Choroid plexus epithelial cell (primary cell): Measurements from ENCODE around the gene GNA12.
"Not testable (repeated sequence)": the region's sequence is repeated elsewhere in the genome, so short reads cannot be mapped to it uniquely, and the experiment has no call there.

Experiments used
- DNase-seq: peaks from one replicate; pipeline ENCODE4 v3.0.0-alpha.2; 2010; ENCODE audit warnings: low read depth
- H3K4me3 ChIP-seq: 2 replicates; pipeline ENCODE4 v1.5.1; 2011; ENCODE audit warnings: low read depth, mild to moderate bottlenecking, control low read depth, low read length, moderate library complexity
- CTCF ChIP-seq: conservative IDR thresholded peaks from 2 replicates; pipeline ENCODE4 v1.5.1; 2011; ENCODE audit warnings: low read depth, mild to moderate bottlenecking, control low read depth, inconsistent platforms, low read length, moderate library complexity

The GNA12 gene

DNA sequence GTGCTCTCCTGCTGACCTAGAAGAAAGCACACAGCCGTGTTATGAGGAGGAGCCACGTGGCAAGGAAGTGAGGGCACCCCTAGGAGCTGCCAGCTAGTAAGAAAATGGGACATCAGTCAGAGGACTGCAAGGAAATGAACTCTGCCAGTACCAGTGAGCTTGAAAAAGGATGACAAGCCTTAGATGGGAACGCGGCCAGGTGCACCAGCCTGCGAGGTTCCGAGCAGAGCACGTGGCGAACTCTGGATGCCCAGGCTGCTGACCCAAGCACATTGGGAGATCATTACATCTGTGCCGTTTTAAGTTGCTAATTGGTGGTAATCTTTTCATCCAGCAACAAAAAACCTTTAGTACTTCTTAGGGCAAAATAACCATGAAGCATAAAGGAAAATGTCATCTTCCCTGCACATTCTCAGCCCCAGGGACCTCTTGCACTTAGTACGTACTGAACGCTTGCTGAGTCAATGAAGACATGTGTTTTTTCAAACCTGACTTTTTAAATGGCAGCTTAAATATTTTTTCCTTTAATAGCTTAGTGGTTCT, 86.7 kb downstream of the GNA12 start:
- TF ChIP-seq CTCF, result no peak

DNA sequence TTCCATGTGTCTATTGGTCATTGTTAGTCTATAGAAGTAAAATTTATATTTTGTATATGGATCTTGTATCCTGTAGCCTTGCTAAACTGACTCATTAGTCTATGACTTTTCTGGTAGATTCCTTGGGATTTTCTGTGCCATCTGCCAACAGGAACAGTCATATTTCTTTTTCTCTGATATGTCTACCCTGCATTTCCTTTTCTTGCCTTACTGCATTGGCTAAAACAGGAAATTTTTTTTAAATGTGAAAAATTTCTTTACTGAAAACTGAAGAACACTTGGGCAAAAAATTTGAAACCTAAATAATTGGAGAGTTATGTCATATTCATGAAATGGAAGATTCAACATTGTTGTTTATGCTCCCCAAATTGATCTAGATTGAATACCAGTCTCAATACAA, 88.6 kb downstream of the GNA12 start:
- DNase-seq, result no peak
- no peak overlapping the region for H3K4me3 ChIP-seq
- TF ChIP-seq CTCF, result no peak

More for the DNA sequence above, 86.7 kb downstream of the GNA12 start:
- no peak overlapping the region for H3K4me3 ChIP-seq
- DNase-seq, result peak; percentile 32

- no peak for TF ChIP-seq CTCF
- no peak overlapping the region for H3K4me3 ChIP-seq
- no peak for DNase-seq
Measured at GRCh38 chr7:2754912-2755311, 89.2 kb downstream of the GNA12 start.

DNA sequence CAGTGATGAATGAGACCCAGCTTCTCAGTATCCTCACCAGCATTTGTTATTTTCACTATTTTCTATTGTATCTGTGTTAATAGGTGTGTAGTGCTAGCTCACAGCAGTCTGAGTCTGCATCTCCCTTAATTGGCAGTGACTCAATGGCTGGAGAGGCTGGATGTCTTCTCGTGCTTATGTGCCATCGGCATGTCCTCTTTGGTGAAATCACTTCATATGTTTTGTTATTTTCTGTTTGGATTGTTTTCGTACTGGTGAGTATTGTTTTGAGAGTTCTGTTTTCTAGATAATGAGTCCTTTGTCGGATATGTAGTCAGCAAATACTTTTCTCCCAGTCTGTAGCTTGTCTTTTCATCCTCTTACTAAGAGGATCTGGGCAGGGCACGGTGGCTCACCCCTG, 90.0 kb downstream of the GNA12 start:
- no peak for TF ChIP-seq CTCF
- DNase-seq, result no peak
- H3K4me3 ChIP-seq, result no peak overlapping the region

DNA sequence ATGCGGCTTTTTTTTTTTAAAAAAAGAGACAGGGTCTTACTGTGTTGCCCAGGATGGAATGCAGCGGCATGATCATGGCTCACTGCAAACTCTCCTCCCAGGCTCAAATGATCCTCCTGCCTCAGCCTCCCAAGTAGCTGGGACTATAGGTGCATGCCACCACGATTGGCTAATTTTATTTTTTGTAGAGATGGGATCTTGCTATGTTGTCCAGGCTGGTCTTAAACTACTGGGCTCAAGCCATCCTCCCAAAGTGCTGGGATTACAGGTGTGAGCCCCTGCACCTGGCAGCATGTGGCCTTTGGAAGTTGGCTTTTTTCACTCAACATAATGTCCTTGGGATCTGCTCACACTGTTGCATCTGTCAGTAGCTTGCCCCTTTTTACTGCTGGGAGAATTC, 91.0 kb downstream of the GNA12 start:
- TF ChIP-seq CTCF, result no peak
- no peak overlapping the region for H3K4me3 ChIP-seq
- no peak for DNase-seq

DNA sequence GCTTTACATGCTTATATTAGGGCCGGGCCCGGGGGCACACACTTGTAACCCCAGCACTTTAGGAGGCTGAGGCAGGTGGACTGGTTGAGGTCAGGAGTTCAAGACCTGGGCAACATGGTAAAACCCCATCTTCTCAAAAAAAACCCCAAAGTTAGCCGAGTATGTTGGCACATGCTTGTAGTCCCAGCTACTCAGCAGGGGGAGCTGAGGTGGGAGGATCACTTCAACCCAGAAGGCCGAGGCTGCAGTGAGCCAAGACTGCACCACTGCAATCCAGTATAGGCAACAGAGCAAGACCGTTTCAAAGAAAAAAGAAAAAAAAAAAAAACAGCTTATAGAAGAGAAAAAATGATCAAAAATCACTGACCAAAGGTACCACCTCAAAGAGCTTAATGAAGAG, 93.0 kb downstream of the GNA12 start:
- no peak overlapping the region for H3K4me3 ChIP-seq
- peak; percentile 38 for DNase-seq
- peak; percentile 16 for TF ChIP-seq CTCF

DNA sequence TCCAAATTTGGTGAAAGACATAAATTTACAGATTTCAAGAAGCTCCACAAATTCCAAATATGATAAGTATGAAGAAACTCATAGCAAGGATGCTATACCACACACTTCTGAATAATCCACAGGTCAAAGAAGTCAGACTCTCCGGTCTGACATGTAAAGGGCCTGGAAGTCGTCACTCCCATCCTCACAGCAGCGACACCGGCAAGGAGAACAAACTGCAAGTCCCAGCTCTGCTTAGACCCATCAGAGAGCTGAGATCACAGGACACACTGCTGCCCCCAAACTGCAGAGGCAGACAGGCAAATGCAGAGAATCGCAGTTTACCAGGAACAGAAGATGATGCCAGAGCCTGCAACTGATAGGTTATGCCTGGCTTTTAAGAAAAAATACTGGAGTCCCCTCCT, 94.1 kb downstream of the GNA12 start:
- TF ChIP-seq CTCF, result no peak
- DNase-seq, result peak; percentile 56
- H3K4me3 ChIP-seq, result no peak overlapping the region

GRCh38 chr7:2748684-2749083, 95.4 kb downstream of the GNA12 start:
- not testable (repeated sequence) for H3K4me3 ChIP-seq, DNase-seq

DNA sequence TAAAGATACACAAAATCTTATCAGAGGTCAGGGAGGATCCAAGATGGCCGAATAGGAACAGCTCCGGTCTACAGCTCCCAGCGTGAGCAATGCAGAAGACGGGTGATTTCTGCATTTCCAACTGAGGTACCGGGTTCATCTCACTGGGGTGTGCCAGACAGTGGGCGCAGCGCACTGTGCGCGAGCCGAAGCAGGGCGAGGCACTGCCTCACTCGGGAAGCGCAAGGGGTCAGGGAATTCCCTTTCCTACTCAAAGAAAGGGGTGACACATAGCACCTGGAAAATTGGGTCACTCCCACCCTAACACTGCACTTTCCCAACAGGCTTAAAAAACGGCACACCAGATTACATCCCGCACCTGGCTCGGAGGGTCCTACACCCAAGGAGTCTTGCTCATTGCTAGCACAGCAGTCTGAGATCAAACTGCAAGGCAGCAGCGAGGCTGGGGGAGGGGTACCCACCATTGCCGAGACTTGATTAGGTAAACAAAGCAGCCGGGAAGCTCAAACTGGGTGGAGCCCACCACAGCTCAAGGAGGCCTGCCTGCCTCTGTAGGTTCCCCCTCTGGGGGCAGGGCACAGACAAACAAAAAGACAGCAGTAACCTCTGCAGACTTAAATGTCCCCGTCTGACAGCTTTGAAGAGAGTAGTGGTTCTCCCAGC, 100.5 kb downstream of the GNA12 start:
- not testable (repeated sequence) for H3K4me3 ChIP-seq, DNase-seq
